ENCODE data around the gene OAT. TPM values are rescaled to one million over a fixed set of nuclear protein-coding genes. Genes with fewer than 3 reads are reported as not detected.

Gene OAT
- total and polyA plus RNA-seq, 2 donors from 2014 or later, result 44.1 to 76.6 TPM

GRCh38 chr10:124465777-124466488, 47.2 kb upstream of the OAT start:
- no peak overlapping the region for H3K27ac ChIP-seq (ENCODE audit: low read depth in 2 of 2, low read length in 2 of 2)
- intact Hi-C loops (cut with DNase I), result no loop called here
- peaks cover 0 to 12% (median 0%) of the 10 kb centered on the region in 3 donors for H3K4me1 ChIP-seq (ENCODE audit: control insufficient read depth in 2 of 3, insufficient read depth in 2 of 3, low read depth in 1 of 3, low read length in 3 of 3)
- FAIRE-seq (no peak), DNase-seq (no peak)
- H3K9ac ChIP-seq (ENCODE audit: low read length in 3 of 3), result no peak overlapping the region
- H3K27me3 ChIP-seq (ENCODE audit: control insufficient read depth, insufficient read depth, low read length), result no peaks in the 10 kb centered on the region
- no peak overlapping the region for H3K4me3 ChIP-seq (ENCODE audit: low read length in 3 of 3)
- H3K9me3 ChIP-seq (ENCODE audit: control insufficient read depth in 2 of 3, insufficient read depth in 1 of 3, low read length in 3 of 3), result no peaks in the 10 kb centered on the region
- H3K36me3 ChIP-seq (ENCODE audit: control insufficient read depth in 2 of 3, insufficient read depth in 3 of 3, low read length in 3 of 3), result no peaks in the 10 kb centered on the region
- TF ChIP-seq CTCF (IDR thresholded peaks at IDR 0.05; ENCODE audit: borderline replicate concordance, extremely low read depth, insufficient read depth), result no peak

- no peak for TF ChIP-seq CTCF (IDR thresholded peaks at IDR 0.05; ENCODE audit: borderline replicate concordance, extremely low read depth, insufficient read depth)
- intact Hi-C loops (cut with DNase I), result no loop called here
- no peak for FAIRE-seq
- DNase-seq, result no peak
- Histone ChIP-seq H3K9me3 (ENCODE audit: control insufficient read depth in 2 of 3, insufficient read depth in 1 of 3, low read length in 3 of 3) (no peaks in the 10 kb centered on the region), H3K27ac (ENCODE audit: low read depth in 2 of 2, low read length in 2 of 2) (no peak overlapping the region), H3K9ac (ENCODE audit: low read length in 3 of 3) (no peak overlapping the region), H3K36me3 (ENCODE audit: control insufficient read depth in 2 of 3, insufficient read depth in 3 of 3, low read length in 3 of 3) (no peaks in the 10 kb centered on the region), H3K4me1 (ENCODE audit: control insufficient read depth in 2 of 3, insufficient read depth in 2 of 3, low read depth in 1 of 3, low read length in 3 of 3) (peaks cover 0 to 12% (median 0%) of the 10 kb centered on the region in 3 donors), H3K4me3 (ENCODE audit: low read length in 3 of 3) (no peak overlapping the region), H3K27me3 (ENCODE audit: control insufficient read depth, insufficient read depth, low read length) (no peaks in the 10 kb centered on the region)
These were observed 46.5 kb upstream of the OAT start for GRCh38 chr10:124465003-124465776.

GRCh38 chr10:124464028-124464965, 45.6 kb upstream of the OAT start:
- FAIRE-seq, result no peak
- H3K36me3 ChIP-seq (ENCODE audit: control insufficient read depth in 2 of 3, insufficient read depth in 3 of 3, low read length in 3 of 3), result no peaks in the 10 kb centered on the region
- no peaks in the 10 kb centered on the region for H3K27me3 ChIP-seq (ENCODE audit: control insufficient read depth, insufficient read depth, low read length)
- H3K4me3 ChIP-seq (ENCODE audit: low read length in 3 of 3), result no peak overlapping the region
- no peak overlapping the region for H3K9ac ChIP-seq (ENCODE audit: low read length in 3 of 3)
- peak overlapping the region in 1 of 2 donors; percentile 52 for H3K27ac ChIP-seq (ENCODE audit: low read depth in 2 of 2, low read length in 2 of 2)
- DNase-seq, result peak in 1 of 5 donors; percentile 58
- no peak for TF ChIP-seq CTCF (IDR thresholded peaks at IDR 0.05; ENCODE audit: borderline replicate concordance, extremely low read depth, insufficient read depth)
- no peaks in the 10 kb centered on the region for H3K9me3 ChIP-seq (ENCODE audit: control insufficient read depth in 2 of 3, insufficient read depth in 1 of 3, low read length in 3 of 3)
- peaks cover 0 to 12% (median 0%) of the 10 kb centered on the region in 3 donors for H3K4me1 ChIP-seq (ENCODE audit: control insufficient read depth in 2 of 3, insufficient read depth in 2 of 3, low read depth in 1 of 3, low read length in 3 of 3)
- intact Hi-C loops (cut with DNase I), result no loop called here

All from kidney (tissue), 14 donors.